DMS153 (cell line): Measurements from ENCODE around the gene FBXO31.

Source experiments
- DNase-seq: peaks from one replicate; lab custom pipeline; 2025; lab: John Stamatoyannopoulos, UW

Gene FBXO31

DNA sequence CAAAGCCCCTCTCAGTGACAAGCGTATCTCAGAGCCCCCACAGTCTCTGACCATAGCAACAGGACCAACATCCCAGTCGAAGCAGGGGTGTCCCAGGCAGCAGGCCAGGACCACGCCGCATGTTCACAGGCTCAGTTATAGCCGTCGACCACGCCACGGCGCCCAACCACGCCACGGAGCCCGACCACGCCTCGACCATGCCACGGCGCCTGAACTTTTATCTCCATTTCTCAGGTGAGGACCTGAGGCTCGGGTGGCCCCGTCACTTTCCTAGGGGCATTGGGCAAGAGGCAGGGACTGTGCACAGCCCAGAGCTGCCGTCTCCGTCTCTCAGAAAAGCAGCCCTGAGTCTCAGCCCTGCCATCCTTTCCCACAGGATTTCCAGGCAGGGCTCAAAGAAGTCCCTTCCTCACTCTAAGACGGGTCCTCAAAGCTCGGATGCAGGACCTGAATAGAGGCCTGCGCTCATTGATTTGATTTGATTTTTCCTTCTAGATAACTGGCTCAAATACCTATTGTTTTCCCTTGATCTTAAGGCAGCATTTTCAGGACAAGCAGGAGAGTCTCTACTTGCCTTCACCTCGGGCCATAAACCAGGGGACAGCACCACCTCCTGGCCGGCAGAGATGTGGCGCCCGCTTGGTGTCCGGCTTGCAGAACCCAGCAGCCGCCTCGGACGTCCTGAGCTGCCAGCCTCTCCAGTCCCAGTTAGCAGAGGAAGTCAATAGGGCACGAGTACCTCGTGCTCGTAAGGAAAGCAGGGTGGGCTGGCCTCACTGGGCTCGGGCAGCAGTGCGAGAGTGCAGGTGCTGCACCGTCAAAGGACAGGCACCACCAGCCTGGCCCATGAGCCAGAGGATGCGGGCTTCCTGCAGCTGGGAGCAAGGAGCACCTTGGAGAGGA, 105.1 kb downstream of the FBXO31 start:
- peak; percentile 37 for DNase-seq
